Fibroblast of the conjunctiva (primary cell): ENCODE results near the gene ARHGAP9.

ENCODE experiments used
- DNase-seq: peaks from one replicate; pipeline ENCODE4 v3.0.0-alpha.2; 2010; ENCODE audit warnings: low read depth

The ARHGAP9 gene

DNA sequence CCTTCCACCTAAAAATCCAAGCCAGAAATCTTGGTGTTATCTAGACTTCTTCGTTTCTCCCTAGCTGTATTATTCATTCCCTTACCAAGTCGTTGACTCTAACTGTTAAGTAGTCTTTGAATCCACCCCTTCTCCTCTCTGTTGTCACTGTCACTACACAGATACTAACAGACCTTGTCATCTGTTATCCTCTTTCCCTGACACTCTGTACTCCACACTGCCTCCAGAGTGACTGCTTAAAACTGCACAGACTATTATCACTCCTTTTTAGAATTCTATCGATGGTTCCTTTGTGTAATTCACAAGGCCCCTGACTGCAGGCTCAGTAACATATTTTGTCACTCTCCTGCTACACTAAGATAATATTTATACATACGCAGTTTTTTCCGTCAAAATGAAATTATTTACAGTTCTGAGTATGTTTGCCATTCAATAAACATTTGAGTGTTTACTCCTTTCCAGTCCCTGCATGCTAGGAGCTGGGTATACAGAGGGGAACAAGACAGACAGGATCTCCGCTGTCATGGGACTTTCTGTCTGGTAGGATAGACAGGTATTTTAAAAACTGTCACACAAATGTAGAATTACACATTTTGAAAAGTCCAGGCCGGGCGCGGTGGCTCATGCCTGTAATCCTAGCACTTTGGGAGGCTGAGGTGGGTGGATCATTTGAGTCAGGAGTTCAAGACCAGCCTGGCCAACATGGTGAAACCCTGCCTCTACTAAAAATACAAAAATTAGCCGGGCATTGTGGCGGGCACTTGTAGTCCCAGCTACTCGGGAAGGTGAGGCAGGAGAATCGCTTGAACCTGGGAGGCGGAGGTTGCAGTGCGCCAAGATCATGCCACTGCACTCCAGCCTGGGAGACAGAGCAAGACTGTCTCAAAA is 12.0 kb upstream of the ARHGAP9 start:
- DNase-seq: no peak

- DNase-seq: no peak
Observed at GRCh38 chr12:57490126-57490525, 10.5 kb upstream of the ARHGAP9 start.

DNA sequence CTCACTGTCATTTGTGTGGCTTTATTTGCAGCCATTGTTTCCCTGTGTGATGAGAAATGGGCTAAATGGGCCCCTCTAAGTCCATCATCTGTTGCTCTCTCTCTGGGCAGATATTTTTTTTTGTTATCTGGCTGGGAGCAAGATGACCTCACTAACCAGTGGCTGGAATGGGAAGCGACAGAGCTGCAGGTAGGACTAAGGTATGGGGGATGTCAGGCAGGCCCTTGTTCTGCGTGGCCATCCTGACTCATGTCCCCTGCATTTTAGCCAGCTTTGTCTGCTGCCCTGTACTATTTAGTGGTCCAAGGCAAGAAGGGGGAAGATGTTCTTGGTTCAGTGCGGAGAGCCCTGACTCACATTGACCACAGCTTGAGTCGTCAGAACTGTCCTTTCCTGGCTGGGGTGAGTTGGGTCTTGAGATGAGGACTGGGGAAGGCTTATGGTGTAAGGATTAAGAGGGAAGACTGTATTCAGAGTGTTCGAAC is 9.5 kb upstream of the ARHGAP9 start:
- DNase-seq: no peak

GRCh38 chr12:57488402-57489156 is 8.9 kb upstream of the ARHGAP9 start:
- DNase-seq: no peak

- DNase-seq: peak; percentile 94
Observed at GRCh38 chr12:57487597-57488401, 8.1 kb upstream of the ARHGAP9 start, which contains the start of gene MARS1. Gene MARS1 (plus strand): TSS chr12:57488068. CDS start chr12:57488091, 23 bp downstream.

DNA sequence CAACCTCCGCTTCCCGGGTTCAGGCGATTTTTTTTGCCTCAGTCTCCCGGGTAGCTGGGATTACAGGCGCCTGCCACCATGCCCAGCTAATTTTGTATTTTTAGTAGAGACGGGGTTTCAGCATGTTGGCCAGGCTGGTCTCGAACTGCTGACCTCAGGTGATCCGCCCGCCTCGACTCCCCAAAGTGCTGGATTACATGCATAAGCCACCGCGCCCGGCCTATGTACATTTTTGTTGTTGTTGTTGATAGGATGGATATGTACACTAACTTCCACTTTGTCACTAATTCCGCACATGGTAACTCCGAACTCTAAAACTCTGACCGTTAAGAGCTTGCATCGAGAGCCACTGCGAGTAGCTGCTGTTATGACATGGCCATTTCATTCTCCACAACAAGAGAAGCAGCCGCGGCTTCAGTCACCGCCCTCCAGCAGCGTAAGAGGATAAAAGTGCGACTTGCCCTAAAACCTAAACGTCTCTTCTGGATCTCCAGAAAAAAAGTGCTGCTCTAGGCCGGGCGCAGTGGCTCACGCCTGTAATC is 7.5 kb upstream of the ARHGAP9 start:
- DNase-seq: no peak

GRCh38 chr12:57485695-57486094 is 6.0 kb upstream of the ARHGAP9 start:
- DNase-seq: no peak

- DNase-seq: no peak
Observed at GRCh38 chr12:57483466-57483865, 3.8 kb upstream of the ARHGAP9 start.

GRCh38 chr12:57481671-57482070 is 2.0 kb upstream of the ARHGAP9 start:
- DNase-seq: no peak

GRCh38 chr12:57479043-57479375 is 657 bp downstream of the ARHGAP9 start:
- DNase-seq: no peak

GRCh38 chr12:57477710-57478681 is 1.7 kb downstream of the ARHGAP9 start:
- DNase-seq: no peak

- no peak for DNase-seq
Observed at GRCh38 chr12:57476993-57477709, 2.5 kb downstream of the ARHGAP9 start.

GRCh38 chr12:57476162-57476992 is 3.3 kb downstream of the ARHGAP9 start:
- no peak for DNase-seq

DNA sequence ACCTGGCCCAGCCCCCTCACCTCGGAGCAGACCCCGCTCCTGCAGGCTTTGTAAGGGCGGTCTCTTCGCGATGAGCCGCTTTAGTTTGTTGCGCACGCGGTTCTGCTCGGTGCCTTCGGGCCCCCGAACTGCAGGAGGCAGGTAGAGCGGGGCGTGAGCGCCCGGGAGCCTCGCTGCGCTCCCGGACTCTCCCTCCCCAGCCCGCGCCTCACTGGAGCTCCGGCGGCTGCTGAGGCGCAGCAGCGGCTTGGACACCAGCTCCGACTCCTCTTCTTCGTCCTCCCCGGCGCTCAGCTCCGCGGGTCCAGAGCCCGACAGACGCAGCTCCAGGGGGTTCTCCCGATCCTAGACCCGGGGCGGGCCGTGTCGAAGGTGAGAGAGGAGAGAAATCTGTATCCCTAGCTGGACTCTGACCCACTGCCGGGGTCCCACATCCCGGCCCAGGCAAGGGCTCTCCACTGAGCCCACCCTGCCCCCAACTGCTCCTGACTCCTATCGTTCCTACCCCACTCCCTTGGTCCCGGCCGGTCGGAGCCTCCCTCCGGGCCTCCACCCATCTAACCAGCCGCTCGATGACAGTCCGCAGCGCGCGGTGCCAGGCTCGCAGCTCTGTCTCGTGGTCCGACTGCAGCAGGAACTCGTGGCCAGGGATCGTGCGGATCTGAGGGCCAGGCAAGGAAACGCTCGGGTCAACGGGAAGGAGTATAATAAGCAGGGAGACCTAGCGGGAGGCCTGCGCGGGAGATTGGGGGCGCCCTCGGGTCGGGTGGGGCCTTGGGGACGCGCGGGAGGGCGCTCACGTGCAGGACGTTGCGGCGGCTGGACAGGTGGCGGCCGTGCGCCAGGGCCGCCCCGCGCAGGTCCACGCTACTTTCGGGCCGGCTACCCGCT is 4.2 kb downstream of the ARHGAP9 start:
- DNase-seq: no peak

- DNase-seq: no peak
Observed at GRCh38 chr12:57474862-57475261, 4.8 kb downstream of the ARHGAP9 start.

- no peak for DNase-seq
Observed at GRCh38 chr12:57474430-57474829, 5.2 kb downstream of the ARHGAP9 start.

DNA sequence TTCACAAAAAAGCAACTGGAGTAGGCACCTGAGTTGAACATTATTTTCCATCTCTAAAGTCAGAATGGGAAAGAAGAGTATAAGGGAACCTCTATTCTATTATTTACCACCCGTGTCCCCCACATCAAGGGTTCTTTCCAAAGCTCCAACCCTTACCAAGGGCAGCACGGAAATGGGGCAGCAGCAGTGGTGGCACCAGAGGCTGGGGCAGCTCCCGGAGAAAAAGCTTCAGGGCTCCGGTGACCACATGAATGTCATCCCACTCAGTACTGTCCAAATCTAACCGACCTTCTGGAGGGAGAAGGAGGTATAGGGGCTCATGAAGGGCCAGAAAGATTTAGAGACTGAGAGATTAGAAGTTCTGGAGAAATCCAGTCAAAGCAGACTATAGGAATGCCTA is 5.8 kb downstream of the ARHGAP9 start:
- no peak for DNase-seq

GRCh38 chr12:57473392-57473791 is 6.3 kb downstream of the ARHGAP9 start:
- DNase-seq: no peak
